ENCODE data around the gene TOMM20L. TPM values are rescaled to one million over a fixed set of nuclear protein-coding genes. Genes with fewer than 3 reads are reported as not detected.

TOMM20L gene
- total and polyA plus RNA-seq, 2 of the 13 experiments (the other 11 are each of a cell fraction or from before 2014, with no cell fraction given), result 0.46 TPM; not detected in 1

- Histone ChIP-seq H2AFZ (ENCODE audit: low read length) (no peak overlapping the region), H3K27ac (ENCODE audit: extremely low read length, insufficient read depth, low read length) (no peak overlapping the region), H3K79me2 (ENCODE audit: insufficient read depth, low read length) (no peaks in the 10 kb centered on the region), H3K9me3 (ENCODE audit: low read length) (no peaks in the 10 kb centered on the region), H3K36me3 (replicated peaks in 1 of 2; ENCODE audit: control insufficient read depth in 1 of 2, insufficient read depth in 2 of 2, low read length in 2 of 2) (peaks cover 9 to 46% of the 10 kb centered on the region in 2 experiments), H3K27me3 (ENCODE audit: control insufficient read depth in 1 of 2, insufficient read depth in 2 of 2, low read length in 2 of 2) (no peaks in the 10 kb centered on the region), H3K9ac (ENCODE audit: insufficient read depth, low read depth, low read length) (no peak overlapping the region), H3K4me1 (ENCODE audit: insufficient read depth, low read length) (no peaks in the 10 kb centered on the region), H3K4me2 (ENCODE audit: low read depth, low read length) (no peak overlapping the region), H4K20me1 (ENCODE audit: insufficient read depth, low read length) (no peaks in the 10 kb centered on the region), H3K4me3 (replicated peaks in 1 of 3; ENCODE audit: insufficient read depth in 1 of 3, low read depth in 2 of 3, low read length in 3 of 3) (no peak overlapping the region)
- POLR2A ChIA-PET, result no interaction called here
- CTCF ChIA-PET (ENCODE audit: low intra/inter-chr PET ratio, low total read pairs), result no interaction called here
- WGBS (ENCODE audit: low lambda C conversion rate), result 98% methylated on average over 1 of the region's 1 CpG
- in situ Hi-C loops (cut with HindIII; ENCODE audit: extremely low pct_ligation_motif_present, low pct_unique_long_range_greater_than_20kb), result loop anchor here (25.0 kb wide), 1 partner anchor 257 kb away; no protein-coding TSS in a partner anchor
- no peak for DNase-seq (ENCODE audit: low spot score)
- no peak for TF ChIP-seq MED13 (CRISPR knock-in tag; IDR thresholded peaks at IDR 0.05)
- no peak for TF ChIP-seq PAXIP1 (CRISPR knock-in tag; conservative IDR thresholded peaks at IDR 0.05)
- no peak for TF ChIP-seq SIN3B (IDR thresholded peaks at IDR 0.05; ENCODE audit: low read length)
- TF ChIP-seq KLF9 (CRISPR knock-in tag; IDR thresholded peaks at IDR 0.05; ENCODE audit: low read depth), result no peak
- TF ChIP-seq THRA (CRISPR knock-in tag; IDR thresholded peaks at IDR 0.05; ENCODE audit: borderline replicate concordance), result no peak
- no peak for TF ChIP-seq AHR (CRISPR knock-in tag; IDR thresholded peaks at IDR 0.05)
- no peak for TF ChIP-seq TFAP4 (IDR thresholded peaks at IDR 0.05; ENCODE audit: borderline replicate concordance, low read depth)
- no peak for TF ChIP-seq ZNF317 (CRISPR knock-in tag; IDR thresholded peaks at IDR 0.05)
- TF ChIP-seq FOXC1 (CRISPR knock-in tag; IDR thresholded peaks at IDR 0.05; ENCODE audit: borderline replicate concordance), result no peak
- no peak for TF ChIP-seq ZSCAN25 (CRISPR knock-in tag; IDR thresholded peaks at IDR 0.05)
- no peak for TF ChIP-seq MYPOP (CRISPR knock-in tag; IDR thresholded peaks at IDR 0.05)
- no peak for TF ChIP-seq U2AF1 (optimal IDR thresholded peaks at IDR 0.05; ENCODE audit: low read depth, low read length)
- no peak for TF ChIP-seq HDAC1 (CRISPR knock-in tag; IDR thresholded peaks at IDR 0.05)
- no peak for TF ChIP-seq ZNF562 (CRISPR knock-in tag; IDR thresholded peaks at IDR 0.05; ENCODE audit: borderline replicate concordance)
- no TSS peak for BruUV-seq (replicated peaks)
- intact Hi-C loops (cut with micrococcal nuclease; ENCODE audit: unreplicated experiment), result no loop called here
- FAIRE-seq, result no peak
- no peak for ATAC-seq
These were observed 26.8 kb upstream of the TOMM20L start for GRCh38 chr14:58368956-58369355.

All from HepG2 (cell line).